ENCODE data around the gene ODAD2. TPM values are rescaled to one million over a fixed set of nuclear protein-coding genes. Genes with fewer than 3 reads are reported as not detected.
"Not testable (repeated sequence)": the region's sequence is repeated elsewhere in the genome, so short reads cannot be mapped to it uniquely, and the experiment has no call there.

Gene ODAD2
- total and polyA plus RNA-seq, 2 donors (not counting 1 experiment from before 2014, with no cell fraction given), result not detected

DNA sequence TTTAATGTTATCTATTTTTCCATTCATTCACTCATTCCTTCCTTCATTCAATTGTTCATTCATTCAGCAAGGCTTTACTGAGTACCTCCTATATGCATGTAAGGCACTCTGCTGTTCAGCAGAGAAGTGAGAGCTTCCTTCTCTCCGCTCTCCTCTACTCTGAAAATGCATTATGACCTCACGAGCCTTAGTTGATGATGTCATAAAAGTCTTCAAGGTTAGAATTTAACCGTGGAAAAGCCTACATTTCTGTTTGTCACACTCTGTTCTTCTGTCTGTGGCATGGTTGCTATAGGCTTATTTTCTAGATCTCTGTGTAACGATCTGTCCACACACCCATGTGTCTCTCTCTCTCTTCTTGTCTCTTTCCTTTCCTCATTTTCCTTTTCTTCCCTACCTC is 17.1 kb downstream of the ODAD2 start:
- no peaks in the 10 kb centered on the region for H3K27me3 ChIP-seq (replicated peaks in 1 of 4; ENCODE audit: control extremely low read depth in 1 of 4, control insufficient read depth in 3 of 4, insufficient read depth in 4 of 4, low read length in 3 of 4)
- H3K36me3 ChIP-seq (replicated peaks in 1 of 2; ENCODE audit: control extremely low read depth in 1 of 2, control insufficient read depth in 1 of 2, extremely low read depth in 1 of 2, insufficient read depth in 2 of 2, low read length in 1 of 2), result no peaks in the 10 kb centered on the region
- no peaks in the 10 kb centered on the region for H3K79me2 ChIP-seq (ENCODE audit: control insufficient read depth, insufficient read depth, low read length)
- H3K4me3 Mint-ChIP-seq, result no peak overlapping the region
- ATAC-seq (ENCODE audit: low read depth), result no peak
- 93% methylated on average over 2 of the region's 4 CpGs for WGBS (ENCODE audit: insufficient coverage)
- no peaks in the 10 kb centered on the region for H3K4me1 Mint-ChIP-seq
- no peak overlapping the region for H3K4me3 ChIP-seq (ENCODE audit: control extremely low read depth in 1 of 5, extremely low read depth in 1 of 5, insufficient read depth in 1 of 5, low read depth in 2 of 5, low read length in 4 of 5)
- H4K20me1 ChIP-seq (ENCODE audit: control insufficient read depth, insufficient read depth, low read length, poor library complexity, severe bottlenecking), result no peaks in the 10 kb centered on the region
- ChIA-PET CTCF (no interaction called here), POLR2A (no interaction called here)
- no peaks in the 10 kb centered on the region for H3K9me3 ChIP-seq (ENCODE audit: control extremely low read depth in 1 of 3, control insufficient read depth in 2 of 3, insufficient read depth in 1 of 3, low read length in 2 of 3)
- no peak for DNase-seq
- H3K27ac ChIP-seq (ENCODE audit: low read length in 2 of 2), result no peak overlapping the region
- no peak overlapping the region for H3K4me2 ChIP-seq (replicated peaks; ENCODE audit: low read depth, low read length, poor library complexity, severe bottlenecking)
- intact Hi-C loops (cut with micrococcal nuclease), result no loop called here
- H3K9me3 Mint-ChIP-seq (ENCODE audit: insufficient read depth), result no peaks in the 10 kb centered on the region
- TF ChIP-seq, protein P1, sequence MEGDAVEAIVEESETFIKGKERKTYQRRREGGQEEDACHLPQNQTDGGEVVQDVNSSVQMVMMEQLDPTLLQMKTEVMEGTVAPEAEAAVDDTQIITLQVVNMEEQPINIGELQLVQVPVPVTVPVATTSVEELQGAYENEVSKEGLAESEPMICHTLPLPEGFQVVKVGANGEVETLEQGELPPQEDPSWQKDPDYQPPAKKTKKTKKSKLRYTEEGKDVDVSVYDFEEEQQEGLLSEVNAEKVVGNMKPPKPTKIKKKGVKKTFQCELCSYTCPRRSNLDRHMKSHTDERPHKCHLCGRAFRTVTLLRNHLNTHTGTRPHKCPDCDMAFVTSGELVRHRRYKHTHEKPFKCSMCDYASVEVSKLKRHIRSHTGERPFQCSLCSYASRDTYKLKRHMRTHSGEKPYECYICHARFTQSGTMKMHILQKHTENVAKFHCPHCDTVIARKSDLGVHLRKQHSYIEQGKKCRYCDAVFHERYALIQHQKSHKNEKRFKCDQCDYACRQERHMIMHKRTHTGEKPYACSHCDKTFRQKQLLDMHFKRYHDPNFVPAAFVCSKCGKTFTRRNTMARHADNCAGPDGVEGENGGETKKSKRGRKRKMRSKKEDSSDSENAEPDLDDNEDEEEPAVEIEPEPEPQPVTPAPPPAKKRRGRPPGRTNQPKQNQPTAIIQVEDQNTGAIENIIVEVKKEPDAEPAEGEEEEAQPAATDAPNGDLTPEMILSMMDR (IDR thresholded peaks at IDR 0.05), result no peak
- no peak for TF ChIP-seq EZH2 (IDR thresholded peaks at IDR 0.05; ENCODE audit: borderline replicate concordance, insufficient read depth, low read depth, low read length, poor library complexity, severe bottlenecking)
- peaks cover 4% of the 10 kb centered on the region for H3K27me3 Mint-ChIP-seq
- no peaks in the 10 kb centered on the region for H3K4me1 ChIP-seq (ENCODE audit: control insufficient read depth in 2 of 2, insufficient read depth in 2 of 2, low read length in 2 of 2)
- no peak overlapping the region for H3K27ac Mint-ChIP-seq
- H3K9ac ChIP-seq (ENCODE audit: low read length), result no peak overlapping the region
- H2AFZ ChIP-seq (ENCODE audit: insufficient read depth, low read depth, low read length, poor library complexity, severe bottlenecking), result no peak overlapping the region

- H3K79me2 ChIP-seq (ENCODE audit: control insufficient read depth, insufficient read depth, low read length); H4K20me1 ChIP-seq (ENCODE audit: control insufficient read depth, insufficient read depth, low read length, poor library complexity, severe bottlenecking); ATAC-seq (ENCODE audit: low read depth); H3K27me3 ChIP-seq (replicated peaks in 1 of 4; ENCODE audit: control extremely low read depth in 1 of 4, control insufficient read depth in 3 of 4, insufficient read depth in 4 of 4, low read length in 3 of 4); POLR2A ChIA-PET; H2AFZ ChIP-seq (ENCODE audit: insufficient read depth, low read depth, low read length, poor library complexity, severe bottlenecking); H3K27me3 Mint-ChIP-seq; H3K27ac ChIP-seq (ENCODE audit: low read length in 2 of 2); H3K4me3 Mint-ChIP-seq; H3K27ac Mint-ChIP-seq; H3K36me3 ChIP-seq (replicated peaks in 1 of 2; ENCODE audit: control extremely low read depth in 1 of 2, control insufficient read depth in 1 of 2, extremely low read depth in 1 of 2, insufficient read depth in 2 of 2, low read length in 1 of 2); H3K9me3 ChIP-seq (ENCODE audit: control extremely low read depth in 1 of 3, control insufficient read depth in 2 of 3, insufficient read depth in 1 of 3, low read length in 2 of 3); H3K9ac ChIP-seq (ENCODE audit: low read length); H3K4me1 Mint-ChIP-seq; H3K4me1 ChIP-seq (ENCODE audit: control insufficient read depth in 2 of 2, insufficient read depth in 2 of 2, low read length in 2 of 2); H3K4me2 ChIP-seq (replicated peaks; ENCODE audit: low read depth, low read length, poor library complexity, severe bottlenecking); DNase-seq; H3K9me3 Mint-ChIP-seq (ENCODE audit: insufficient read depth); CTCF ChIA-PET; H3K4me3 ChIP-seq (ENCODE audit: control extremely low read depth in 1 of 5, extremely low read depth in 1 of 5, insufficient read depth in 1 of 5, low read depth in 2 of 5, low read length in 4 of 5); intact Hi-C loops (cut with micrococcal nuclease): not testable (repeated sequence)
- 83% methylated on average over 1 of the region's 1 CpG for WGBS (ENCODE audit: insufficient coverage)
Measured at GRCh38 chr10:27970795-27971194, 28.1 kb downstream of the ODAD2 start.

- H3K4me1 Mint-ChIP-seq; H3K27me3 Mint-ChIP-seq; H3K4me1 ChIP-seq (ENCODE audit: control insufficient read depth in 2 of 2, insufficient read depth in 2 of 2, low read length in 2 of 2); POLR2A ChIA-PET; H3K4me3 ChIP-seq (ENCODE audit: control extremely low read depth in 1 of 5, extremely low read depth in 1 of 5, insufficient read depth in 1 of 5, low read depth in 2 of 5, low read length in 4 of 5); H3K4me2 ChIP-seq (replicated peaks; ENCODE audit: low read depth, low read length, poor library complexity, severe bottlenecking); H3K36me3 ChIP-seq (replicated peaks in 1 of 2; ENCODE audit: control extremely low read depth in 1 of 2, control insufficient read depth in 1 of 2, extremely low read depth in 1 of 2, insufficient read depth in 2 of 2, low read length in 1 of 2); H3K27ac ChIP-seq (ENCODE audit: low read length in 2 of 2); DNase-seq; H3K4me3 Mint-ChIP-seq; H3K79me2 ChIP-seq (ENCODE audit: control insufficient read depth, insufficient read depth, low read length); H3K9ac ChIP-seq (ENCODE audit: low read length); ATAC-seq (ENCODE audit: low read depth); H4K20me1 ChIP-seq (ENCODE audit: control insufficient read depth, insufficient read depth, low read length, poor library complexity, severe bottlenecking); H3K9me3 ChIP-seq (ENCODE audit: control extremely low read depth in 1 of 3, control insufficient read depth in 2 of 3, insufficient read depth in 1 of 3, low read length in 2 of 3); intact Hi-C loops (cut with micrococcal nuclease); CTCF ChIA-PET; H3K27ac Mint-ChIP-seq; H3K9me3 Mint-ChIP-seq (ENCODE audit: insufficient read depth); H2AFZ ChIP-seq (ENCODE audit: insufficient read depth, low read depth, low read length, poor library complexity, severe bottlenecking); H3K27me3 ChIP-seq (replicated peaks in 1 of 4; ENCODE audit: control extremely low read depth in 1 of 4, control insufficient read depth in 3 of 4, insufficient read depth in 4 of 4, low read length in 3 of 4): not testable (repeated sequence)
- WGBS (ENCODE audit: insufficient coverage), result 70% methylated on average over 2 of the region's 7 CpGs
Measured at GRCh38 chr10:27969931-27970330, 28.9 kb downstream of the ODAD2 start.

Data from B cell (primary cell).